Right atrium auricular region (tissue), 2 donors: Measurements from ENCODE around the gene MED27. TPM values are rescaled to one million over a fixed set of nuclear protein-coding genes. Genes with fewer than 3 reads are reported as not detected.

Source experiments
- DNase-seq: peaks from one replicate; pipeline ENCODE4 v3.0.0-alpha.2; 2019; ENCODE audit warnings: low spot score
- H3K27ac ChIP-seq, 2 donors: fragments of 200-600 bp; sonication (generic); 1 replicate in 1 of 2; 2 replicates in 1 of 2; pipeline ENCODE4 v1.5.1; 2016 to 2019
- H3K27me3 ChIP-seq, 2 donors: fragments of 200-600 bp; sonication (generic); one replicate each; pipeline versions ENCODE4 v1.5.1 to v1.6.0; 2017 to 2019
- H3K36me3 ChIP-seq: fragments of 200-600 bp; sonication (generic); one replicate; pipeline ENCODE4 v1.5.1; 2016
- H3K4me1 ChIP-seq, 2 donors: fragments of 200-600 bp; sonication (generic); one replicate each; pipeline versions ENCODE4 v1.5.1 to v1.6.0; 2017 to 2019
- H3K4me3 ChIP-seq, 2 donors: fragments of 200-600 bp; sonication (generic); 1 replicate in 1 of 2; 2 replicates in 1 of 2; pipeline ENCODE4 v1.5.1; 2017 to 2019; ENCODE audit warnings: mild to moderate bottlenecking in 1 of 2, moderate library complexity in 1 of 2
- H3K9me3 ChIP-seq, 2 donors: fragments of 200-600 bp; sonication (generic); one replicate each; pipeline ENCODE4 v1.5.1; 2019
- CTCF ChIP-seq, 2 donors: fragments of 200-600 bp; sonication (generic); IDR thresholded peaks; one replicate each; pipeline ENCODE4 v1.5.1; 2019; ENCODE audit warnings: antibody characterized with exemption in 2 of 2
- total RNA-seq, 2 donors: library from RNA; depleted of rRNA; stranded (reverse); fragments of >200 nt; gene quantifications; one replicate each; pipeline ENCODE4 v1.1.0, GENCODE V29; 2016

The MED27 gene
- total RNA-seq, 2 donors from 2014 or later: 12.5 to 15.3 TPM

GRCh38 chr9:132087438-132088030 lies 7.9 kb upstream of the MED27 start:
- Histone ChIP-seq H3K27ac (no peak overlapping the region), H3K4me1 (no peaks in the 10 kb centered on the region), H3K9me3 (no peaks in the 10 kb centered on the region), H3K27me3 (no peaks in the 10 kb centered on the region), H3K36me3 (no peaks in the 10 kb centered on the region), H3K4me3 (no peak overlapping the region)
- TF ChIP-seq CTCF (IDR thresholded peaks at IDR 0.05): no peak
- no peak for DNase-seq

- H3K27ac ChIP-seq: no peak overlapping the region
- peaks cover 0 to 18% of the 10 kb centered on the region in 2 donors for H3K4me1 ChIP-seq
- no peak for TF ChIP-seq CTCF (IDR thresholded peaks at IDR 0.05)
- no peak for DNase-seq
- H3K4me3 ChIP-seq: no peak overlapping the region
- H3K27me3 ChIP-seq: no peaks in the 10 kb centered on the region
- no peaks in the 10 kb centered on the region for H3K36me3 ChIP-seq
- H3K9me3 ChIP-seq: no peaks in the 10 kb centered on the region
Measured at GRCh38 chr9:132082188-132082587, 2.5 kb upstream of the MED27 start.

GRCh38 chr9:132078699-132079356 lies 839 bp downstream of the MED27 start:
- no peak for DNase-seq
- no peaks in the 10 kb centered on the region for H3K9me3 ChIP-seq
- H3K27me3 ChIP-seq: no peaks in the 10 kb centered on the region
- H3K27ac ChIP-seq: peak overlapping the region; percentile 58 to 86
- no peaks in the 10 kb centered on the region for H3K36me3 ChIP-seq
- peaks cover 0 to 28% of the 10 kb centered on the region in 2 donors for H3K4me1 ChIP-seq
- TF ChIP-seq CTCF (IDR thresholded peaks at IDR 0.05): no peak
- peak overlapping the region; percentile 76 to 92 for H3K4me3 ChIP-seq

GRCh38 chr9:132077881-132078698 lies 1.6 kb downstream of the MED27 start:
- peaks cover 0 to 28% of the 10 kb centered on the region in 2 donors for H3K4me1 ChIP-seq

GRCh38 chr9:132075853-132076252 lies 3.8 kb downstream of the MED27 start:
- Histone ChIP-seq H3K36me3 (no peaks in the 10 kb centered on the region), H3K4me1 (peaks cover 0 to 28% of the 10 kb centered on the region in 2 donors)

More at GRCh38 chr9:132077881-132078698, 1.6 kb downstream of the MED27 start:
- peak overlapping the region; percentile 76 to 92 for H3K4me3 ChIP-seq
- peak overlapping the region in 1 of 2 donors; percentile 86 for H3K27ac ChIP-seq
- no peaks in the 10 kb centered on the region for H3K27me3 ChIP-seq
- H3K9me3 ChIP-seq: no peaks in the 10 kb centered on the region
- DNase-seq: no peak
- TF ChIP-seq CTCF (IDR thresholded peaks at IDR 0.05): no peak
- H3K36me3 ChIP-seq: no peaks in the 10 kb centered on the region

More at GRCh38 chr9:132075853-132076252, 3.8 kb downstream of the MED27 start:
- no peak overlapping the region for H3K27ac ChIP-seq
- no peak overlapping the region for H3K4me3 ChIP-seq
- no peak for DNase-seq
- no peaks in the 10 kb centered on the region for H3K27me3 ChIP-seq
- no peaks in the 10 kb centered on the region for H3K9me3 ChIP-seq
- TF ChIP-seq CTCF (IDR thresholded peaks at IDR 0.05): no peak
